GM19193 (cell line): Measurements from ENCODE around the gene C19orf25.

Experiments used
- POLR2A ChIP-seq: IDR thresholded peaks from 4 replicates; pipeline ENCODE4 v1.6.1; 2011; ENCODE audit not compliant: insufficient read depth, insufficient read length; ENCODE audit errors: extremely low read depth

Gene C19orf25

DNA sequence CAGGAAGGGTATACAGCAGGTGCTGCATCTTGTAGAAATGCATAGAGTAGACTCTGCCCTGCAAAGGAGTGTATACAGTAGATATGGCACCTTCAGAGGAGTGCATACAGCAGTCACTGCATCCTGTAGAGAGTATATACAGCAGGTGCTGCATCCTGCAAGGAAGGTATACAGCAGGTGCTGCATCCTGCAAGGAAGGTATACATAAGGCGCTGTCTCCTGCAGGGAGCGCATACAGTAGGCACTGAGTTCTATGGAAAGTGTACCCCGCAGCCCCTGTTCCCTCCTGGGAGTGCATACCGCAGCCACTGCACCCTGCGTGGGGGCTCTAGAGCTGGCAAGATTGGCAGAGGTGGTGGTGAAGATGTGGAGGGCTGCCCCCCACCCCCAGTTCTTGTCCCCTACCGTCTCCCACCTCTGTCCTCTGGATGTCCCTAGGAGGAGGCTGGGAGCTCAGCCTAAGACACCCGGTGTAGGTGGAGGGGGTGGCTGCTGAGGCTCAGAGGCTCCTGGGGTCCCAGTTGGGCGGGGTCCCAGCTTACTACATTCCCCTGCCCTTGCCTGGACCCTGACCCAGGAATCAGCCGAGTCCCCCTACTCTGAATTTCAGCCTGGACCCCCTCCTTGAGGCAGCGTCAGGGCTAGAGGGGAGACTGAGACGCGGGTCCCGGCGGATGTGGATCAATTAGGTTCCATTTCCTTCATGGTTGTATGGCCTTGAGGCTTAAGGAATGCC lies 36.1 kb upstream of the C19orf25 start:
- TF ChIP-seq POLR2A, result no peak

DNA sequence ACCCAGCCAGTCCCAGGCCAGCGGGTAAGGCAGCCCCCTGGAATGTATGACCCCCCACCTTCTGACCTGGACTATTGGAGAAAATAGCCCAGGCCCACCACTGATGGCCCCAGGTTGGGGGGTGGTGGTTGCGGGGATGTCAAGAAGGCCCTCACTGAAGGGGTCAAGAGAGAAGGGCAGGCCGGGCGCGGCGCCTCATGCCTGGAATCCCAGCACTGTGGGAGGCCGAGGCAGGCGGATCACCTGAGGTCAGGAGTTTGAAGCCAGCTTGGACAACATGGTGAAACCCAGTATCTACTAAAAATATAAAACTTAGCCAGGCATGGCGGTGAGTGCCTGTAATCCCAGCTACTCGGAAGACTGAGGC lies 35.3 kb upstream of the C19orf25 start:
- TF ChIP-seq POLR2A, result no peak

DNA sequence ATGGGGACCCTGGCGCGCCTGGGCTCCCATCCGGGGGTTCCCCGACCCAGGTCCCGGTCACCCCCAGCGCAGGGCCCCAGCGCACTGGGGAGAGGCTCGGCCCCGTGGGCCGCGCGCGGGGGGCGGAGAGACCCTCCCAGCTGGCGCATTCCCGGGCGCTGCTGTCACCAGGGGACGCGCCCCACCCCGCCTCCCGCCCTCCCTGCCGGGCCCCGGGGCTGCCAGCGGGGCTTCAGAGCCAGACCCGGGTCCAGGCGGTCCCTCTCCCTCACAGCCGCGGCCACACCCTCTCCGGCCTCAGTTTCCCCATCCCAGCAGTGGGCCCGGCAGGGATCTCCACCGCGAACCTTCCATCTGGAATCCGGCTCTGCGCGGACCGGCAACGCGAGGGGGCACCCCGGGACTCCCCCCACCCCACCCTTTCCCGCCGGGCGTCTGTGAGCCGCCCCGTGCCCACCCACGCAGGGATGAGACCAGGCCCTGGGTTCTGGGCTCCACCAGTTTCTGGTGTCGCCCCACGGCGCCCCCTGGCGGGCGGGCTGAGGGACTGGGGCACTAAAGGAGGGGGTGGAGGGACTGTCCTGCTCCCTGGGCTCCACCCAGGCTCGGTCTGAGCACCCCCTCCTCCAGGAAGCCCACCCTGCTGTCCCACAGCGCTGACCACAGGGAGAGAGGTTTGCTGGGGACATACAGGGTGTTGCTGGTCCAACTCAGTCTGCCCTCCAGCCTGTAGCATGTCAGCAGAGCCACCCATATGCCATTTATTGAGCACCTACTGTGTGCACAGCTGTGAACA lies 34.7 kb upstream of the C19orf25 start:
- TF ChIP-seq POLR2A, result no peak

DNA sequence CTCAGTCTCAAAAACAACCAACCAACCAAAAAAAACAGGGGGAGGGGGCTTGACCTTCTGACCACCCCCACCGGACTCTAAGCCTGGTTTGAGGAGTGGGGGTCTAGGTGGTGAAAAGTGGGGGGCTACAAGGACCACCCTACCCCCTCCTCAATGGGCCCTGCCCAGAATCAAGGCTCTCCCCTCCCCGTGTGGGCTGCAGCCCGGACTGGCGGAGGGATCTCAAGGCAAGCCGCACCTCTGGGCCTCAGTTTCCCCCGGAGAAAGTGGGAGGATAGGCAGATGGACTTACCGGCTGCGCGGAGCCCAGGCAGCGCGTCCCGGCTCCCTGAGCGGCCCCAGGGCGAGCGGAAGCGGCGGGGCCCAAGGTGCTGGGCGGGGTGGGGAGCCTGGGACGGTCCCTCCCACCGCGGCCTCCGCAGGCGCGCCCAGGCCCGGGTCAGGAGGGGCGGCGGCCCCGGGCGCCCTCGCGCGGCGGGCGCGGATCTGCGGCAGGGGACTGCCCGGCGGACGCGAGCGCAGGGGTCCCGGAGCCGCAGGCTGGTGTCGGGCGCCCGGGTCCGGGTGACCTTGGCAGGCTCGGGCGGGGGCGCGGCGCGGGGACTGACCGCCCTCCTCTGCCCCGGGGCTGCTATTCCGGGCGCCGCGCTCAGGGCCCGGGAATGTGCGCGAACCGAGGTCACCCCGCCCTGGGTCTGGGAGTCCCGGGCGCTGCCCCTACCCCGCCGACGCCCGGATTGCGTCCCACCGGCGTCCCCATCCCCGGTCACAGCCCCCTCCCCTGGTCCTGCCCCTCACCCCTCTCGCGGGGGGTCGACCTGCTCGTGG lies 33.9 kb upstream of the C19orf25 start, which contains the start of gene ADAMTSL5:
ADAMTSL5 (minus strand) TSS at position 349 of the 828 bp plus-strand sequence. CDS start 2,076 bp downstream, outside the sequence.
- no peak for TF ChIP-seq POLR2A

DNA sequence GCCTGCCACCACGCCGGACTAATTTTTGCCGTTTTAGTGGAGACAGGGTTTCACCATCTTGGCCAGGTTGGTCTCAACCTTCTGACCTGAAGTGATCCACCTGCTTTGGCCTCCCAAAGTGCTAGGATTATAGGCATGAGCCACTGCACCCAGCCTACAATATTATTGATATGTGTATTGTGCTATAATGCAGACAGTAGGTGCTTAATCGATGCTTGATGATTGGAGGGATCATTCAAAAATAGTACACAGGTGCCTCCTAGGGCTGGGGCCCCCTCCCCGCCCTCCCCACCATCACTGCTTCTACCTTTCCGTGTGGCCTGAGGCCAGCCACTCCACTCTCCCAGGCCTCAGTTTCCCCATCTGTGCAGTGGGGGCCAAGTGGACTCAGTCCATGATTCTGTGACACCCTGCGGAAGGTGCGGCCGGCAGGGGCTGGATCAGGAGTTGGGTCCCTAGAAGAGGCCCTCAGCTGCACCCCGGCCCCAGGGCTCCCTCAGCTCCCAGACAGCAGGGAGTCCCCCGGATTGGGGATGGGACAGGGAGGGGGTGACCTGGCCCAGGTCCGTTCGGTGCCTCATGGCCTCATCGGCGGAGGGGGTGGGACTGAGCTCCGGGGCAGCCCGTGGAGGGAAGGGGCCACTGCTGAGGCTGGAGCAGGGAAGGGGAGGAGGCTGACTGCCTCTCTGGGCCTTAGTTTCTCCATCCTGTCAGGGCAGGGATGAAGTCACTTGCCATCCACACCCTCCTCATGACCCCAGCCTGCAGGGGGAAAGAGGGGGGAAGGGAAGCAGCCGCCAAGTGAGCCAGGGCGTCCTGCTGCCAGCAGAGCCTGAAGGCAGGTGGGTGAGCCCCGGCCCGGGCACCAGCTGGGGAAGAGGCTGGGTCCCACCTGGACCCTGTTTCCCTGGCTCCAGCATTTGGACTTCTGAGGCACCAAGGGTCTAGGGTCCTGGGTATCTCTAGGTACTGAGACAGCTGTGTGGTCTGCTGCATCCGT lies 32.6 kb upstream of the C19orf25 start:
- TF ChIP-seq POLR2A, result no peak

DNA sequence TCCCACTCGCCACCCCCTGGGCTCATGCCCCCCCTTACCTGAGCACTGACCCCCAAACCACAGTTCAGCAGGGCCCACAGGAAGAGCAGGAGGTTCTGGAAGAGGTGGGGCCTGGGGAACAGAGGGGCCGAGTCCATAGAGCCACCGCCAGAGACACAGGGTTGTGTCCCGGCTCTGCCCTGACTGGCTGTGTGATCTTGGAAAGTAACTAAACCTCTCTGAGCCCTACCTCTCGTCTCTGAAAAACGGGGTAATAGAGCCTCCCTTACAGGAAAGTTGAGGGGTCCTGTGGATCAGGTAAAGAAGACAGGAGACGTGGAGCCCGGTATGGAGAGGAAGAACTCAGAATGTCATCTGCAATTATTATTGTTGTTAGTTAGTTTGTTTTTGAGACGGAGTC lies 31.8 kb upstream of the C19orf25 start:
- TF ChIP-seq POLR2A, result no peak

DNA sequence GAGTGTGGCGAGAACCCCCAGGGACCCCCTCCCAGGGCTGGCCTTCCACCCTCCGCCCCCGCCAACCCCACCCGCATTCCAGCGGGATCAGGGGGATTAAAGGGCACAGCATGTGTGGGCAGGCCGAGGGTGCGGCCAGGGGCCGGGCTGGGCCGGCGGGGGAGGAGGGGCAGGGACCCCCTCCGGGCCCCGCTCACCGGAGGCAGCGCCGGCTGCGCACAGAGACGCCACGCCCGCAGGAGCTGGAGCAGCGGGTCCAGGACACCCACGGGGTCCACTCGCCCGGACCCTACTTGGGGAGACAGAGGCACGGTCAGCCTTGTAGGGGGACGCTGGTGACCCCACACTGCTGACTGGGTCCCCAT lies 31.4 kb upstream of the C19orf25 start:
- TF ChIP-seq POLR2A, result no peak

DNA sequence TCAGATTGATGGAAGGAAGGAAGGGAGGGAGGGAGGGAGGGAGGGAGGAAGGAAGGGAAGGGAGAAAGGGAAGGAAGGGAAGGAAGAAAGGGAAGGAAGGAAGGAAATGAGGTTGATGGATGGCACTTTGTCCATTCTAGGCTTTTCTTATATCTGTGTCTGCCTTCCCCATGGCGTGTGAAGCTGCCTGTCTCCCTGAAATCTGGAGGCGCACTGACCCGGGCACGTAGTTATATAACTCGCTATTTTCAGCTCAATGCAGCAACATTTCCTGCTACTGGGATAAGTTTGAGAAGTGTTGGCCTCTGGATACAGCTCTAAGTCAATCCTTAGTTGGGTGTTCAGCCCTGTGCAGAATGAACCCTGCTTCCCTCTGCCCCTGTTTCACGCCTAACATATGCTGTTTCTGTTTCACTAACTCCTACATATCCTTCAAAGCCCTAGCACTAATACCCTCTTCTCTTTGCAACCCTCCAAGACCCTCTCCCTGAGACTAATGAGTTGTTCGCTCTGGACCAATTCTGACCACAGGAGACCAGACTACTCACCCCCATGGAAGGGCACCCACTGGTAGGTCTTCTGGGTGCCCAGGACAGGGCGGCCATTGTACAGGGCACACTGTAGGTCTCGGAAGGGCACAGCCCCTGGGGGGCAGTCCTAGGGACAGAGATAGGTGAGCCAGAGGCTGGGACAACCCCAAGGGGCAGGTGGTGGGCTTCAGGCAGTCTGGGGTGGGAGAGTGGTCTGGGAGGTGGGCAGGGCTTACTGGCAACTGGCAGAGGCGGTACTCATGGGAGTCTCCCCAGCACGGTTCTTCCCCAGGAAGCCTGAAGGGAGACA lies 30.8 kb upstream of the C19orf25 start:
- TF ChIP-seq POLR2A, result no peak

DNA sequence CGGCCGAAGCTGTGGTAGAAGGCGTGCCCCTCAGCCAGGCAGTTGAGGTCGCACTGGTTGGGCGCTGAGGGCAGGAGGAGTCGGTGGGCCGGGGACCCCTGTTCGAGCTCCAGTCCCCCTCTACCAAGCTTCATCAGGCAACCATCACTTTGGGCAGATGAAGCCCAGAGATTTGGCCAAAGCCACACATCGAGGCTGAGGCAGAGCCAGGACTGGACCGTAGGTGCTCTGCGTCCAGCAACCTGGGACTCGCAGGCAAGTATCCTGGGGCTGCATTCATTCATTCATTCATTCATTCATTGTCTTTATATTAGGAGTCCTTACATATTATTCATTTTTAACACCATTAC lies 29.5 kb upstream of the C19orf25 start:
- no peak for TF ChIP-seq POLR2A

DNA sequence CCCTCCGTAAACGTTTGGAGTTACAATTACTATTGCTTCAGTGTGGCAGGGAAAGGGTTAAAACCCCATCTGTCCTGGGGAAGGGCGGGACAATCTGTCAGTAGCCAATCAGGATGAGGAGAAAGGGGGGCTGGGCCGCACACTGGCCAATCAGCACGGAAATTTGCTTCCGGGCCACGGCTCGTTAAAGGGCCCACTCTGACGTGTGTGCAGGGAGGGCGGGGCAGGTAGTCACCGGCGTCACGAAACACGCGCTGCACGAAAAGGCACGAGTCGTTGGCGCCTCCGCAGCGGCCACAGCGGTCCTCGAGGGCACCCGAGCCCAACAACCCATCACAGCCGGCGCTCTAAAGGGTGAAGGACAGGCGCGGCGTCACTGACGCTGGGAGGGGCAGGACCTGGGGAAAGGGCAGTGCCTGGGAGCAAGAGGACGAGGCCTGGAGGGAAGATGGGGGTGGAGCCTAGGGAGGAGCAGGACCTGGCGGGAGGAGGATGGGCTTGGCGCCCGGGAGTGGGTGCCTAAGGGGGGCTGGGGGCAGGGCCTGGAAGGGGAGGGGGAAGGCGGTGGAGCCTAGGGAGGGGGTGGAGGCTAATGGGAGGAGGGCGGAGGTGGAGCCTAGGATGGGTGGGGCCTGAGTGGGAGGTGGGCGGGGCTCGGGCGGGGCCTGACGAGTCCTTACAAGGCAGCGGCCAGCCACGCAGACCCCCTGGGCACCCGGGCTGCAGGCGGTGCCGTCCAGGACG lies 28.9 kb upstream of the C19orf25 start:
- no peak for TF ChIP-seq POLR2A

DNA sequence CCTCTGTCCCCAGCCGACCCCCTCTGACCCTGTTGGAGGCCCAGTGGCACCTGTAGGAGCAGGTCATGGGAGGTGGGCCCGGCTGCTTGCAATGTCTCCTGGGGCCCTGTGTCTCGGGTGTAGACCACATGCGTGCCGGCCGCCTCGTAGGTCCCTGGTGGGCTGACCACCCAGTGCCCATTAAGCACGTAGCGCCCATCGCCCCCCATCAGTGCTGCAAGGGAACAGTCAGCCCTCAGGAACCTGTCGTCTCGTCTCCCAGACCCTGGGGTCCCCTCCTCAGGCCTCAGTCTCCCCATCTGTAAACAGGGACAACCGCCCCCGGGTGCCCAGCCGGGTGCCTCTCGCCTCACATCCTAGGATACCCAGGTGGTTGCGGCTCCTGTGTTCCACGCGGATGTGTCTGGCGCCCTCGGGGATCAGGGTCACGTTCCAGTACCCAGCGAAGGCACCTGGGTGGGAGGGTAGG lies 28.2 kb upstream of the C19orf25 start:
- TF ChIP-seq POLR2A, result no peak

DNA sequence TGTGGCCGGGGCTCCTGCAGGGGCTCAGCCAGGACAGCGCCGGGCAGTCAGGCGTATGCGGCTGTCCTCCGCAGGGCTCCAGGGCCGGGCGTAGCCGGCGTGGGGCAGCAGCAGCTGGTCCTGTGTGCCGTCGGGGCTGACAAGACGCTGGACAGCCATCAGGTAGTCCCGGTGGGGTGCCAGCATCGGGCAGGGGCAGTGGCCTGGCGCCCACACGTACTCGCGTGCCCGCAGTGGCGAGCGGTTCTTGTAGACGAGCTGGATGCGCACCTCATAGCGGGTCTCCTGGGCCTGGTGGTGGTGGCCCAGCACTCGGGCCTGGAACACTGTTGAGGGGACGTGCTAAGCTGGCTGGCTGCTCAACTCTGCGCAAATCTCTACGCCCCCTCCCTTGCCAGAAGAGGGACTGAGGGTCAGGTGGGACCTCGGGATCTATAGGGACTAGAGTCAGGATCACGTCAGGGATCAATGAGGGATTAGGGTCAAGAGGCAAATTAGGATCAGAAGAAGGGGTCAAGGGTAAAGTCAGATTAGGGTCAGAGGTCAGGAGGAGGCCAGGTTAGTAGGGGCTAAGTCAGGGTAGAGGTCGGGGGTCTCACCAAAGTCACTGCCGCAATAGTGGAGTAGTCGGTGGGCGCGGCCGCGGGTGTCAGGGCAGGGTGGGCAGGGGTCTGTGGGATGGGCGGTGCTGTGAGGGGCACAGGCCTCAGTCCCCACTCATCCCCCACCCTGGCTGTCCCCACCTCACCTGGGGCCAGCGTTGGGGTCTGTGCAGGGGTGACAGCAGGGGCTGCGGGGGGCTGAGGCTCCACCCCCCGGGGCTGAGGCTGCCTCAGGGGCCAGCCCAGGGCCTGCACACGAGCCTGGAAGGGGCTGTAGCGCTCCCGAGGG lies 27.2 kb upstream of the C19orf25 start:
- TF ChIP-seq POLR2A, result no peak
